ENCODE data around the gene CBFA2T3. TPM values are rescaled to one million over a fixed set of nuclear protein-coding genes. Genes with fewer than 3 reads are reported as not detected.
A peak's percentile ranks its signal among the peaks of the same experiment; 100 is the strongest.

CBFA2T3 gene
- total and polyA plus RNA-seq, 2 of the 8 experiments (the other 6 are each of a cell fraction or from before 2014, with no cell fraction given), result 0.51 to 1.3 TPM

DNA sequence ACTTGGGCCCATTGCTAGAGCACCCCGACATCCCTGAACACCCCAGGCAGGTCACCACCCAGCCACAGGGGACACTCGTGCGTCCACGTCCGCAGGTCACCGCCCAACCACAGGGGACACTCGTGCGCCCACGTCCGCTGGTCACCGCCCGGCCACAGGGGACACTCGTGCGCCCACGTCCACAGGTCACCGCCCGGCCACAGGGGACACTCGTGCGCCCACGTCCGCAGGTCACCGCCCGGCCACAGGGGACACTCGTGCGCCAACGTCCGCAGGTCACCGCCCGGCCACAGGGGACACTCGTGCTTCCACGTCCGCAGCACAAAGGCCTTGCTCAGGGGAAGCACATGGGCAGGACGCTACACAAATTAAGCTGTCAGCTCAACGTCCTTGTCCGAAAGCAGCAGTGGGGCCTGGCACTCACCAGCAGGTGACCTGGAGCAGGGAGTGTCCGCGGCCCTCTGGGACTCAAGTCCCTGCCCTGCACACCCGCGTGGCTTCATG is 137.9 kb downstream of the CBFA2T3 start:
- H2AFZ ChIP-seq (ENCODE audit: low read length), result no peak overlapping the region
- no peak overlapping the region for H2BK20ac ChIP-seq (ENCODE audit: low read length)
- H3K27ac ChIP-seq (ENCODE audit: low read depth, low read length), result no peak overlapping the region
- H3K4ac ChIP-seq (replicated peaks; ENCODE audit: insufficient read length, low read depth, low read length), result no peak overlapping the region
- H3K36me3 ChIP-seq (ENCODE audit: control insufficient read depth in 2 of 4, insufficient read depth in 4 of 4, low read length in 3 of 4), result peaks cover 0 to 7% (median under 1%) of the 10 kb centered on the region in 4 experiments; a peak in 2 of 8 replicates
- peak overlapping the region; percentile 14 for H4K8ac ChIP-seq (ENCODE audit: extremely low read depth, insufficient read depth, low read length)
- H3K79me2 ChIP-seq (ENCODE audit: control insufficient read depth in 1 of 2, insufficient read depth in 2 of 2, low read length in 2 of 2), result no peaks in the 10 kb centered on the region
- H4K20me1 ChIP-seq (replicated peaks in 1 of 2; ENCODE audit: control insufficient read depth in 1 of 2, insufficient read depth in 2 of 2, low read length in 2 of 2), result no peaks in the 10 kb centered on the region
- no peak overlapping the region for H2BK5ac ChIP-seq (ENCODE audit: low read depth, low read length)
- no peaks in the 10 kb centered on the region for H3K4me1 ChIP-seq (replicated peaks in 1 of 4; ENCODE audit: control insufficient read depth in 3 of 4, insufficient read depth in 4 of 4, low read length in 3 of 4)
- no peak overlapping the region for H4K5ac ChIP-seq (ENCODE audit: insufficient read length, low read depth, low read length)
- no peak overlapping the region for H3K23ac ChIP-seq (ENCODE audit: insufficient read length)
- H3K14ac ChIP-seq (ENCODE audit: insufficient read length), result no peak overlapping the region
- H2BK120ac ChIP-seq (replicated peaks; ENCODE audit: low read depth, low read length), result no peak overlapping the region
- ChIA-PET CTCF (ENCODE audit: partially characterized antibody) (interaction anchor here (0.7 to 1.4 kb wide), 8 partner anchors 10 to 328 kb away, joined by 3 to 4 read pairs (median 3); no protein-coding TSS in a partner anchor), POLR2A (ENCODE audit: partially characterized antibody) (interaction anchor here (1.8 kb wide), 1 partner anchor 35 kb away, joined by 5 read pairs; no protein-coding TSS in a partner anchor)
- H3K9ac ChIP-seq (replicated peaks in 1 of 4; ENCODE audit: extremely low read depth in 1 of 4, low read depth in 3 of 4, low read length in 3 of 4), result no peak overlapping the region
- no peak overlapping the region for H3K4me3 ChIP-seq (ENCODE audit: extremely low read depth in 1 of 4, insufficient read depth in 2 of 4, low read depth in 3 of 4, low read length in 4 of 4)
- no peaks in the 10 kb centered on the region for H3K23me2 ChIP-seq (ENCODE audit: low read depth, low read length)
- 95% methylated on average over 18 of the region's 39 CpGs; no CpG with 5 or more reads in 1 of the 2 experiments for WGBS, 2 experiments (ENCODE audit: extremely low coverage in 1 of 2, insufficient coverage in 1 of 2, insufficient read length in 1 of 2, insufficient replicate concordance in 2 of 2, low coverage in 1 of 2, low lambda C conversion rate in 2 of 2, missing lambda C conversion rate in 1 of 2)
- no peak for DNase-seq (ENCODE audit: low read depth in 1 of 2, low spot score in 2 of 2)
- no peak overlapping the region for H3K4me2 ChIP-seq (ENCODE audit: insufficient read depth in 1 of 2, low read depth in 2 of 2, low read length in 2 of 2)
- H4K91ac ChIP-seq (replicated peaks; ENCODE audit: insufficient read length, low read length), result no peak overlapping the region
- H2AK5ac ChIP-seq (ENCODE audit: low read depth, low read length), result no peak overlapping the region
- no peak overlapping the region for H2BK15ac ChIP-seq (ENCODE audit: low read length)
- H3K79me1 ChIP-seq (ENCODE audit: low read depth, low read length), result no peaks in the 10 kb centered on the region
- H3K56ac ChIP-seq (replicated peaks; ENCODE audit: insufficient read length, low read depth, low read length), result no peak overlapping the region
- no peak overlapping the region for H2BK12ac ChIP-seq (ENCODE audit: low read depth, low read length)
- no peaks in the 10 kb centered on the region for H3K27me3 ChIP-seq (replicated peaks in 1 of 4; ENCODE audit: control insufficient read depth in 3 of 4, extremely low read depth in 1 of 4, insufficient read depth in 3 of 4, low read length in 3 of 4)
- H3K9me3 ChIP-seq (ENCODE audit: insufficient read depth in 2 of 2, low read depth in 1 of 2, low read length in 1 of 2), result no peaks in the 10 kb centered on the region
- FAIRE-seq, result no peak
- no peak overlapping the region for H3K18ac ChIP-seq (ENCODE audit: extremely low read depth, low read length)
- TF ChIP-seq RAD21 (IDR thresholded peaks at IDR 0.05 in 1 of 2, conservative IDR thresholded peaks at IDR 0.05 in 1 of 2; ENCODE audit: low read depth in 2 of 2, low read length in 2 of 2) (0 out of 4 replicates have a peak, but pooled peaks of 1 of the 2 experiments have one; percentile 11), CHD2 (IDR thresholded peaks at IDR 0.05; ENCODE audit: low read length) (no peak), EGR1 (IDR thresholded peaks at IDR 0.05; ENCODE audit: borderline replicate concordance, low read depth, low read length) (peak; percentile 92), TAF1 (IDR thresholded peaks at IDR 0.05; ENCODE audit: low read depth, low read length) (no peak), RFX5 (IDR thresholded peaks at IDR 0.05; ENCODE audit: borderline replicate concordance, low read depth, low read length) (no peak), MAX (IDR thresholded peaks at IDR 0.05) (peak; percentile 31; the same call in 1 of the 2 replicates), SP1 (IDR thresholded peaks at IDR 0.05; ENCODE audit: low read depth, low read length) (no peak), CTBP2 (IDR thresholded peaks at IDR 0.05; ENCODE audit: borderline replicate concordance, insufficient read depth, insufficient read length, low read length) (no peak), TCF12 (IDR thresholded peaks at IDR 0.05; ENCODE audit: low read depth, low read length) (no peak)
- TF ChIP-seq, protein P1, sequence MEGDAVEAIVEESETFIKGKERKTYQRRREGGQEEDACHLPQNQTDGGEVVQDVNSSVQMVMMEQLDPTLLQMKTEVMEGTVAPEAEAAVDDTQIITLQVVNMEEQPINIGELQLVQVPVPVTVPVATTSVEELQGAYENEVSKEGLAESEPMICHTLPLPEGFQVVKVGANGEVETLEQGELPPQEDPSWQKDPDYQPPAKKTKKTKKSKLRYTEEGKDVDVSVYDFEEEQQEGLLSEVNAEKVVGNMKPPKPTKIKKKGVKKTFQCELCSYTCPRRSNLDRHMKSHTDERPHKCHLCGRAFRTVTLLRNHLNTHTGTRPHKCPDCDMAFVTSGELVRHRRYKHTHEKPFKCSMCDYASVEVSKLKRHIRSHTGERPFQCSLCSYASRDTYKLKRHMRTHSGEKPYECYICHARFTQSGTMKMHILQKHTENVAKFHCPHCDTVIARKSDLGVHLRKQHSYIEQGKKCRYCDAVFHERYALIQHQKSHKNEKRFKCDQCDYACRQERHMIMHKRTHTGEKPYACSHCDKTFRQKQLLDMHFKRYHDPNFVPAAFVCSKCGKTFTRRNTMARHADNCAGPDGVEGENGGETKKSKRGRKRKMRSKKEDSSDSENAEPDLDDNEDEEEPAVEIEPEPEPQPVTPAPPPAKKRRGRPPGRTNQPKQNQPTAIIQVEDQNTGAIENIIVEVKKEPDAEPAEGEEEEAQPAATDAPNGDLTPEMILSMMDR (IDR thresholded peaks at IDR 0.05; ENCODE audit: control extremely low read depth in 1 of 3, insufficient read depth in 1 of 3, low read depth in 1 of 3, low read length in 3 of 3), result peak; percentile 5 to 90 (median 57)
